ENCODE measurements around the gene PTPRR.

- no peak for TF ChIP-seq CTCF (IDR thresholded peaks at IDR 0.05)
- TF ChIP-seq POLR2A (IDR thresholded peaks at IDR 0.05), result no peak
These were observed 260.4 kb downstream of the PTPRR start for GRCh38 chr12:70660002-70660604.
